HepG2 (cell line): Measurements from ENCODE around the gene UBAC1. TPM values are rescaled to one million over a fixed set of nuclear protein-coding genes. Genes with fewer than 3 reads are reported as not detected.

ENCODE experiments used
- ATAC-seq: fragments of 200-7000 bp; cut with Tn5 transposase; 3 replicates; pipeline ENCODE4 v1.9.1; 2020; ENCODE audit warnings: mild to moderate bottlenecking, moderate library complexity
- BruUV-seq: library from RNA; stranded (reverse); fragments of 400-500 nt; replicated peaks from 2 replicates; lab custom pipeline; 2021; lab: Mats Ljungman, UMichigan
- CTCF ChIA-PET: fragments of 300-600 bp; formaldehyde crosslinking; extraction: SDS; loops from one replicate; lab custom pipeline; 2021; ENCODE audit warnings: low total read pairs, inconsistent platforms, low intra/inter-chr PET ratio; lab: Yijun Ruan, JAX
- POLR2A ChIA-PET: fragments of 350-600 bp; sonication (Branson Sonifier 250); formaldehyde crosslinking; loops from one replicate; lab custom pipeline; 2020; ENCODE audit warnings: antibody characterized with exemption, inconsistent platforms; lab: Yijun Ruan, JAX
- DNase-seq: peaks from one replicate; pipeline ENCODE4 v3.0.0-alpha.2; 2015; ENCODE audit warnings: low spot score
- FAIRE-seq: peaks from 3 replicates; lab custom pipeline; 2011; peaks lifted over from hg19 to GRCh38; lab: Jason Lieb, UNC
- H2AFZ ChIP-seq: one replicate; pipeline ENCODE4 v1.6.1; 2011; ENCODE audit warnings: low read length, inconsistent platforms
- H3K27ac ChIP-seq: fragments of 300-600 bp; 3 replicates; pipeline ENCODE4 v1.8.0; 2011; ENCODE audit warnings: mixed run types, mild to moderate bottlenecking, mixed read lengths, low read length, inconsistent platforms; ENCODE audit not compliant: insufficient read depth; ENCODE audit errors: extremely low read length
- H3K27me3 ChIP-seq, 2 experiments: fragments of 200-600 bp in 1 of 2; 2 replicates in 1 of 2; 3 replicates in 1 of 2; pipeline versions ENCODE4 v1.6.0 to v1.8.0; 2011; ENCODE audit warnings: low read length in 2 of 2, mild to moderate bottlenecking in 2 of 2, moderate library complexity in 2 of 2, inconsistent platforms in 1 of 2; ENCODE audit not compliant: insufficient read depth in 2 of 2, control insufficient read depth in 1 of 2
- H3K36me3 ChIP-seq, 2 experiments: fragments of 200-600 bp in 1 of 2; replicated peaks in 1 of 2; 2 replicates in 1 of 2; 3 replicates in 1 of 2; pipeline versions ENCODE4 v1.5.1 to v1.8.0; 2011; ENCODE audit warnings: low read length in 2 of 2, inconsistent platforms in 1 of 2; ENCODE audit not compliant: insufficient read depth in 2 of 2, control insufficient read depth in 1 of 2
- H3K4me1 ChIP-seq: 2 replicates; pipeline ENCODE4 v1.5.1; 2012; ENCODE audit warnings: low read length, inconsistent platforms; ENCODE audit not compliant: insufficient read depth
- H3K4me2 ChIP-seq: 2 replicates; pipeline ENCODE4 v1.6.0; 2011; ENCODE audit warnings: low read depth, low read length, inconsistent platforms
- H3K4me3 ChIP-seq, 3 experiments: fragments of 200-600 bp in 1 of 3; sonication (generic), shearing (Covaris generic) in 1 of 3; replicated peaks in 1 of 3; 2 replicates each; pipeline ENCODE4 v1.5.1; 2011 to 2016; ENCODE audit warnings: low read length in 3 of 3, inconsistent platforms in 2 of 3, low read depth in 2 of 3, mild to moderate bottlenecking in 2 of 3, control low read depth in 1 of 3, mixed read lengths in 1 of 3; ENCODE audit not compliant: insufficient read depth in 1 of 3
- H3K79me2 ChIP-seq: one replicate; pipeline ENCODE4 v1.6.1; 2011; ENCODE audit warnings: low read length, inconsistent platforms; ENCODE audit not compliant: insufficient read depth
- H3K9ac ChIP-seq: 2 replicates; pipeline ENCODE4 v1.6.0; 2011; ENCODE audit warnings: mild to moderate bottlenecking, low read depth, low read length, inconsistent platforms; ENCODE audit not compliant: insufficient read depth
- H3K9me3 ChIP-seq: 2 replicates; pipeline ENCODE4 v1.5.1; 2012; ENCODE audit warnings: mild to moderate bottlenecking, low read length
- H4K20me1 ChIP-seq: 2 replicates; pipeline ENCODE4 v1.6.0; 2011; ENCODE audit warnings: inconsistent platforms, mild to moderate bottlenecking, low read length, moderate library complexity; ENCODE audit not compliant: insufficient read depth
- ELF3 ChIP-seq: IDR thresholded peaks from 2 replicates; pipeline ENCODE4 v1.6.1; 2016; ENCODE audit warnings: missing genetic modification reagents, missing compliant biosample characterization
- PAXIP1 ChIP-seq: sonication (generic); formaldehyde crosslinking; conservative IDR thresholded peaks from 2 replicates; pipeline ENCODE4 v1.4.0; 2020; ENCODE audit warnings: mild to moderate bottlenecking, missing genetic modification reagents, moderate library complexity
- ZNF800 ChIP-seq: sonication (generic); formaldehyde crosslinking; IDR thresholded peaks from 2 replicates; pipeline ENCODE4 v1.4.0; 2020; ENCODE audit warnings: missing genetic modification reagents
- WGBS: methylation state at CpG from one replicate; pipeline ENCODE4 v1.1.6; 2017; ENCODE audit warnings: low lambda C conversion rate; 5-methylcytosine and 5-hydroxymethylcytosine counted together
- in situ Hi-C: cut with HindIII; loops from 2 replicates; pipeline ENCODE4 v1.10.0; 2017; ENCODE audit warnings: low pct_unique_long_range_greater_than_20kb; ENCODE audit not compliant: extremely low pct_ligation_motif_present
- intact Hi-C: fragments of 100-400 bp; cut with micrococcal nuclease; formaldehyde crosslinking; loops from one replicate; pipeline ENCODE4 v1.10.0; 2022; ENCODE audit not compliant: unreplicated experiment
- polyA plus RNA-seq, 8 experiments: library from polyadenylated mRNA; depleted of rRNA in 3 of 8; stranded (reverse) in 7 of 8; unstranded in 1 of 8; fragments of >200 nt; fragmentation: Illumina TruSeq in 4 of 8; extraction: Trizol in 4 of 8; gene quantifications; 2 replicates each; pipeline versions ENCODE4 v1.2.1 to v1.2.3, GENCODE V29; 2011 to 2016; ENCODE audit warnings: low read depth in 4 of 8, missing spikeins in 1 of 8, mixed read lengths in 1 of 8; ENCODE audit not compliant: insufficient read depth in 1 of 8
- total RNA-seq, 5 experiments: library from RNA; depleted of rRNA; stranded (reverse); fragments of >200 nt; fragmentation: Illumina TruSeq; extraction: Trizol; gene quantifications; 2 replicates each; pipeline ENCODE4 v1.2.3, GENCODE V29; 2016; ENCODE audit warnings: low read depth in 1 of 5
- TF ChIP-seq, protein P1 (sequence below): sonication (generic); formaldehyde crosslinking; IDR thresholded peaks from 2 replicates; pipeline ENCODE4 v1.4.0; 2020; ENCODE audit warnings: missing genetic modification reagents

Gene UBAC1
- total and polyA plus RNA-seq, 2 of the 13 experiments (the other 11 are each of a cell fraction or from before 2014, with no cell fraction given): 32.2 to 34.1 TPM

DNA sequence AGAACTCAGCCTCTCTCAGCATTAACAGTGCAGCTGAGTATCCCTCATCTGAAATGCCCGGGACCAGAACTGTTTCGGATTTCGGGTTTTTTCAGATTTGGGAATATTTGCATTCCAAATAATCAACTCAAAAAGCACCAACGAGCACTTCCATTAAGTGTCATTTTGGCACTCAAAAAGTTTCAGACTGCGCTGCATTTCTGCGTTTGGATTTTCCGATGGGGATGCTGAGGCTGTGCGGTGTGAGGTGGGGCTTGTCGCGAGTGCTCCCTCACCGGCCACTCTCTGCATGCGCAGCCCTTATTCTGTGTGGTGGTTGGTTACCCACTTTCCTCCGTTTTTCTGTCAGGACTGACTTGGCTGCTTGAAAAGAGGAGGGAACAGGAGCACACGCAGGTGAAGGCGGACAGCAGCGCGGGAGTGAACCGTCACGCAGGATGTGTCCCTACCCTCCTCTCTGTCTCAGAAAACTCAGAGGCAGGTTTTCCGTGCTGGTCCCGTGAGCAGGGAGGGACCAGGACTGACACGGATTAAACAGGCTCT lies 8.4 kb downstream of the UBAC1 start:
- Histone ChIP-seq H3K9ac (no peak overlapping the region), H3K27ac (no peak overlapping the region), H2AFZ (no peak overlapping the region), H3K36me3 (peaks cover 11 to 41% of the 10 kb centered on the region in 2 experiments), H3K9me3 (no peaks in the 10 kb centered on the region), H4K20me1 (no peaks in the 10 kb centered on the region), H3K4me1 (no peaks in the 10 kb centered on the region), H3K27me3 (no peaks in the 10 kb centered on the region), H3K4me2 (no peak overlapping the region), H3K4me3 (no peak overlapping the region), H3K79me2 (peaks cover 11% of the 10 kb centered on the region)
- FAIRE-seq (no peak), ATAC-seq (no peak), DNase-seq (no peak)
- TF ChIP-seq, protein P1, sequence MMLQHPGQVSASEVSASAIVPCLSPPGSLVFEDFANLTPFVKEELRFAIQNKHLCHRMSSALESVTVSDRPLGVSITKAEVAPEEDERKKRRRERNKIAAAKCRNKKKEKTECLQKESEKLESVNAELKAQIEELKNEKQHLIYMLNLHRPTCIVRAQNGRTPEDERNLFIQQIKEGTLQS (CRISPR knock-in tag): no peak
- TF ChIP-seq ELF3 (CRISPR knock-in tag): no peak
- TF ChIP-seq ZNF800: no peak
- no peak for TF ChIP-seq PAXIP1 (CRISPR knock-in tag)
- WGBS: 98% methylated on average over 22 of the region's 22 CpGs
- intact Hi-C loops: no loop called here
- POLR2A ChIA-PET: no interaction called here
- in situ Hi-C loops: no loop called here
- CTCF ChIA-PET: no interaction called here
- no TSS peak for BruUV-seq
